ENCODE results near the gene MRPL10. TPM values are rescaled to one million over a fixed set of nuclear protein-coding genes. Genes with fewer than 3 reads are reported as not detected.
A peak's percentile ranks its signal among the peaks of the same experiment; 100 is the strongest.

The MRPL10 gene
- total and polyA plus RNA-seq, 2 donors (not counting 1 experiment from before 2014, with no cell fraction given): 31.0 to 44.7 TPM

DNA sequence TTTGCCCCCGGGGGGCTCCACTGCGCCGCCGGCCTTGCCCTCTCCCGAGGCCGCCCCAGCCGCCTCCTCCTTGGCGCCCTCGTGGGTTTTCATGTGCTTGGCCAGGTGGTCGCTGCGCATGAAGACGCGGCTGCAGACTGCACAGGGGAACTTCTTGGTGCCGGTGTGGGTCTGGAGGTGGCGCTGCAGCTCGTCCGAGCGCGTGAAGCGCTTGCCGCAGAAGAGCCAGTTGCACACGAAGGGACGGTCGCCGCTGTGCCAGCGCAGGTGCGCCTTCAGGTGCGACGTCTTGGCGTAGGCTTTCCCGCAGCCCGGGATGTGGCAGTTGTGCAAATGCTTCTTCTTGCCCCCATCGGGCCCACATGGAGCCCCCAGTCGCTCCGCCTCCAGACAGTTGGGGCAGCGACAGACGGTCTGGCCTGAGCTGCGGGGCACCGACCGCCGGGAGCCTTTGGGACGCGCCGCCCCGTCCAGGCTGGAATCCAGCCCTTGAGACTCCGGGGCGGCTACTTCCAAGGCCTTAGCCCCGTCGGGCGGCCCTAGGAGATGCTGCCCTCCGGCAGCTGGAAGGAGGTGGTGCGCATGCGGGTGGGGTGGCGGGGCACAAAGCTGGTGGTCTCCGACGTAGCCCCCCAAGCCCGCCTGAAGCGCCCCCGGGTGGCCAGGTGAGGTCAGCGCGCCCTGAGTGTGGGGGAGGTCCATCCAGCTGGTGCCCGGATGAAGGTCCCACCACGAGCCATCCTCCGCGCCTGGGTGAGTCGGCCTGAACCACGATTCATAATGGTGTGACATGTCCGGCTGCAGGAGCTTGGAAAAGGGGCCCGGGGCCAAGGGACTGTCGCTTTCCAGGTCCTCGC is 16.2 kb upstream of the MRPL10 start:
- H3K9ac ChIP-seq (ENCODE audit: insufficient read depth, low read length): no peak overlapping the region
- H3K27me3 ChIP-seq (ENCODE audit: control insufficient read depth, insufficient read depth, low read length): peaks cover 48% of the 10 kb centered on the region
- peak; percentile 3 to 10 for TF ChIP-seq CTCF (conservative IDR thresholded peaks at IDR 0.05 in 1 of 2, IDR thresholded peaks at IDR 0.05 in 1 of 2; ENCODE audit: low read depth in 1 of 2, low read length in 2 of 2)
- TF ChIP-seq EZH2 (IDR thresholded peaks at IDR 0.05; ENCODE audit: low read length, missing control alignments): no peak
- no peaks in the 10 kb centered on the region for H3K36me3 ChIP-seq (ENCODE audit: control insufficient read depth, insufficient read depth, low read length)
- H3K79me2 ChIP-seq (ENCODE audit: control insufficient read depth, insufficient read depth, low read length): no peaks in the 10 kb centered on the region
- H3K27ac ChIP-seq (ENCODE audit: insufficient read depth, low read length): no peak overlapping the region
- H3K9me3 ChIP-seq (ENCODE audit: control insufficient read depth, insufficient read depth, low read depth, low read length): no peaks in the 10 kb centered on the region
- peaks cover 2% of the 10 kb centered on the region for H3K4me1 ChIP-seq (ENCODE audit: control insufficient read depth, extremely low read depth, insufficient read depth, low read length)
- no peak for DNase-seq (ENCODE audit: low read depth in 2 of 2)
- no peak overlapping the region for H2AFZ ChIP-seq (ENCODE audit: low read length)
- no peak overlapping the region for H3K4me3 ChIP-seq (replicated peaks in 1 of 4; ENCODE audit: control extremely low read depth in 1 of 4, insufficient read depth in 1 of 4, low read depth in 3 of 4, low read length in 4 of 4)
- no peak overlapping the region for H3K4me2 ChIP-seq (ENCODE audit: extremely low read depth, insufficient read depth, low read length)
- H4K20me1 ChIP-seq (ENCODE audit: control insufficient read depth, extremely low read depth, insufficient read depth, low read length): no peaks in the 10 kb centered on the region

DNA sequence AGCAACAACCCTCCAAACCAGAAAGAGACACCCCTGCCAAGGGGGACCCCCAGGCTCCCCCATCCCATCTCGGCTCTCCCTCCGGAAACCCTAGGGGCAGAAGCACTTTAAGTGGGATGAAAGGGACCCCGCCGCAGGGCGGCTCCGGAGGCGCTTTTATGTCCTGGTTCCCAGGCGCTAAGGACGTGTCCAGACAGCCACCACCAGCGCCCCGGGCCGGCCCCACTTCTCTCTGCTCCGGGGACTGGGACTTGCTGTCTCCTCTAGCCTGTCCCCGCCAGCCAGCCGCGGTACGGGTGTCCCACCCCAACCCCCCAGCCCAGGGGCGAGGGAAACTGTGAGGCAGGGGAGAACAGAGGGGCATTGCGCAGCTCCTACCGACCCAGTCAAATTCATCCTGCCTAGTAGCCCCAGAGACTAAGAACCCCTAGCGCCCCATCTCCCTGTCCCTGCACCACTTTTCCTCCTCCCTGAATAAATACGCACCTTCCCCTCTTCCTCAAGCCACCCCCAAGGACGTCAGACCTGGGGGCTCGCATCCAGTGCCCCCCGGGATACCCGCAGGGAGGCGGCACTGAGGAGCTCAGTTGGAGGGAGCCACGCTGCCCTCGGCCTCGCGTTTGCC is 15.5 kb upstream of the MRPL10 start:
- no peaks in the 10 kb centered on the region for H3K9me3 ChIP-seq (ENCODE audit: control insufficient read depth, insufficient read depth, low read depth, low read length)
- H4K20me1 ChIP-seq (ENCODE audit: control insufficient read depth, extremely low read depth, insufficient read depth, low read length): no peaks in the 10 kb centered on the region
- TF ChIP-seq CTCF (conservative IDR thresholded peaks at IDR 0.05 in 1 of 2, IDR thresholded peaks at IDR 0.05 in 1 of 2; ENCODE audit: low read depth in 1 of 2, low read length in 2 of 2): peak in 1 of 2 donors; percentile 1
- peak; percentile 86 for TF ChIP-seq EZH2 (IDR thresholded peaks at IDR 0.05; ENCODE audit: low read length, missing control alignments)
- no peak overlapping the region for H3K4me3 ChIP-seq (replicated peaks in 1 of 4; ENCODE audit: control extremely low read depth in 1 of 4, insufficient read depth in 1 of 4, low read depth in 3 of 4, low read length in 4 of 4)
- H3K27ac ChIP-seq (ENCODE audit: insufficient read depth, low read length): no peak overlapping the region
- H3K4me1 ChIP-seq (ENCODE audit: control insufficient read depth, extremely low read depth, insufficient read depth, low read length): peaks cover 2% of the 10 kb centered on the region
- H3K9ac ChIP-seq (ENCODE audit: insufficient read depth, low read length): no peak overlapping the region
- H3K79me2 ChIP-seq (ENCODE audit: control insufficient read depth, insufficient read depth, low read length): no peaks in the 10 kb centered on the region
- H2AFZ ChIP-seq (ENCODE audit: low read length): no peak overlapping the region
- H3K27me3 ChIP-seq (ENCODE audit: control insufficient read depth, insufficient read depth, low read length): peaks cover 42% of the 10 kb centered on the region
- H3K4me2 ChIP-seq (ENCODE audit: extremely low read depth, insufficient read depth, low read length): no peak overlapping the region
- DNase-seq (ENCODE audit: low read depth in 2 of 2): no peak
- no peaks in the 10 kb centered on the region for H3K36me3 ChIP-seq (ENCODE audit: control insufficient read depth, insufficient read depth, low read length)

DNA sequence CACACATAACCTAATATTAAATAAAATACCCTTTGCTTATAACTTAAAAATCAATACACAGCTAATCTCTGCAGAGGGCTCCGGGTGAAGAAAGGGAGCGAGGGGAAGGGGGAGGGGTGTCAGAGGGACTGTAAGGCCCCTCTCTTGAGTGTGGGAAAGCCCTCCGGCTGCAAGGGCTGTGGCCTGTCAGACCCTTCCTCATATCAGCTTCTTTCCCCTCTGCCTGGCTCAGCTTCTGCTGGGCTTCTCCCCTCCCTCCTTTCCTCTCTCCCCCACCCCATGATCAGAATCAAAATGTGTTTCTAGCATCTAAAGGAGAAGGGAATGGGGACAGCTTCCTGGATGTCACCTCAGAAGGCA is 14.4 kb upstream of the MRPL10 start:
- Histone ChIP-seq H3K4me1 (ENCODE audit: control insufficient read depth, extremely low read depth, insufficient read depth, low read length) (peaks cover 3% of the 10 kb centered on the region), H4K20me1 (ENCODE audit: control insufficient read depth, extremely low read depth, insufficient read depth, low read length) (no peaks in the 10 kb centered on the region), H3K4me3 (replicated peaks in 1 of 4; ENCODE audit: control extremely low read depth in 1 of 4, insufficient read depth in 1 of 4, low read depth in 3 of 4, low read length in 4 of 4) (no peak overlapping the region), H2AFZ (ENCODE audit: low read length) (no peak overlapping the region), H3K36me3 (ENCODE audit: control insufficient read depth, insufficient read depth, low read length) (no peaks in the 10 kb centered on the region), H3K9ac (ENCODE audit: insufficient read depth, low read length) (no peak overlapping the region), H3K9me3 (ENCODE audit: control insufficient read depth, insufficient read depth, low read depth, low read length) (no peaks in the 10 kb centered on the region), H3K79me2 (ENCODE audit: control insufficient read depth, insufficient read depth, low read length) (no peaks in the 10 kb centered on the region), H3K27me3 (ENCODE audit: control insufficient read depth, insufficient read depth, low read length) (peaks cover 39% of the 10 kb centered on the region), H3K27ac (ENCODE audit: insufficient read depth, low read length) (no peak overlapping the region), H3K4me2 (ENCODE audit: extremely low read depth, insufficient read depth, low read length) (no peak overlapping the region)
- TF ChIP-seq EZH2 (IDR thresholded peaks at IDR 0.05; ENCODE audit: low read length, missing control alignments) (no peak), CTCF (conservative IDR thresholded peaks at IDR 0.05 in 1 of 2, IDR thresholded peaks at IDR 0.05 in 1 of 2; ENCODE audit: low read depth in 1 of 2, low read length in 2 of 2) (no peak)
- no peak for DNase-seq (ENCODE audit: low read depth in 2 of 2)

Measured in fibroblast of lung (primary cell).